ENCODE data around the gene SOAT2.

DNA sequence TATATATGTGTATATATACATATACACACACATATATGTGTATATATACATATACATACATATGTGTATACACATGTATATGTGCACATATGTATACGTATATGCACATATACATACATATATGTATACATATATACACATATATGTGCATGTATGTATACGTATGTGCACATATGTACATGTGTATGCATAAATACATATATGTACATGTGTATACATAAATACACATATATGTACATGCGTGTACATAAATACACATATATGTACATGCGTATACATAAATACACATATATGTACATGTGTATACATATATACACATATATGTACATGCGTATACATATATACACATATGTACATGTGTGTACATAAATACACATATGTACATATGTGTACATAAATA lies 43.9 kb downstream of the SOAT2 start:
- TF ChIP-seq CTCF (IDR thresholded peaks at IDR 0.05) (no peak), POLR2A (IDR thresholded peaks at IDR 0.05) (no peak), EP300 (IDR thresholded peaks at IDR 0.05) (no peak), POLR2AphosphoS5 (IDR thresholded peaks at IDR 0.05) (no peak)

Measured in suprapubic skin (tissue), 4 donors.